GM12873 (cell line): ENCODE data around the gene NTRK2.
A peak's percentile ranks its signal among the peaks of the same experiment; 100 is the strongest.

Source experiments
- CTCF ChIP-seq: IDR thresholded peaks from 2 replicates; pipeline ENCODE4 v1.5.1; 2012; ENCODE audit warnings: low read depth, mild to moderate bottlenecking, moderate library complexity, low read length, control low read depth; ENCODE audit not compliant: insufficient read depth; ENCODE audit errors: missing control alignments

Gene NTRK2

GRCh38 chr9:85001925-85002324 lies 332.4 kb downstream of the NTRK2 start:
- no peak for TF ChIP-seq CTCF

GRCh38 chr9:85004818-85005413 lies 335.4 kb downstream of the NTRK2 start:
- no peak for TF ChIP-seq CTCF

- no peak for TF ChIP-seq CTCF
These were observed 338.2 kb downstream of the NTRK2 start for GRCh38 chr9:85007748-85008147.

- no peak for TF ChIP-seq CTCF
These were observed 338.7 kb downstream of the NTRK2 start for GRCh38 chr9:85008215-85008614.

GRCh38 chr9:85009251-85009650 lies 339.7 kb downstream of the NTRK2 start:
- peak; percentile 24 for TF ChIP-seq CTCF

GRCh38 chr9:85013703-85014102 lies 344.2 kb downstream of the NTRK2 start:
- no peak for TF ChIP-seq CTCF

GRCh38 chr9:85014292-85014691 lies 344.8 kb downstream of the NTRK2 start:
- no peak for TF ChIP-seq CTCF
